ENCODE measurements around the gene NEU4.
"Not testable (repeated sequence)": the region's sequence is repeated elsewhere in the genome, so short reads cannot be mapped to it uniquely, and the experiment has no call there.

Gene NEU4

GRCh38 chr2:241808721-241809382 is at the start of gene NEU4:
Gene NEU4 (plus strand): TSS chr2:241809193. CDS start chr2:241814485, 5,292 bp downstream.
- H3K27me3 ChIP-seq, result peaks cover 0 to 36% (median 6%) of the 10 kb centered on the region in 11 experiments; a peak in 11 of 22 replicates
- peak within 1 kb of the TSS in 10 of 11 experiments; percentile 11 to 62 (median 44); a peak in 17 of 22 replicates for H3K9ac ChIP-seq
- peaks cover 53 to 71% (median 70%) of the 10 kb centered on the region in 10 experiments for H3K4me1 ChIP-seq
- peak within 1 kb of the TSS in 7 of 11 experiments; percentile 14 to 51 (median 39); a peak in 10 of 22 replicates for H3K27ac ChIP-seq
- no peaks in the 10 kb centered on the region for H3K36me3 ChIP-seq
- TF ChIP-seq Cebpa-rat (IDR thresholded peaks at IDR 0.05), result no peak
- peaks cover 0 to 14% (median 0%) of the 10 kb centered on the region in 11 experiments; a peak in 4 of 22 replicates for H4K20me1 ChIP-seq
- peak within 1 kb of the TSS; percentile 30 to 97 (median 89) for H3K4me2 ChIP-seq
- H3K4me3 ChIP-seq, result no peak within 1 kb of the TSS; a peak in 1 of 20 replicates
- no peaks in the 10 kb centered on the region; a peak in 2 of 22 replicates for H3K9me3 ChIP-seq (replicated peaks in 1 of 11)

GRCh38 chr2:241759893-241760292 is 49.1 kb upstream of the NEU4 start:
- Histone ChIP-seq H3K36me3 (peaks cover 29 to 58% (median 44%) of the 10 kb centered on the region in 11 experiments), H3K4me1 (peaks cover 35 to 59% (median 49%) of the 10 kb centered on the region in 10 experiments)
- H4K20me1 ChIP-seq; H3K9me3 ChIP-seq (replicated peaks in 1 of 11); H3K4me2 ChIP-seq; H3K4me3 ChIP-seq; H3K27me3 ChIP-seq; H3K9ac ChIP-seq; H3K27ac ChIP-seq: not testable (repeated sequence)

DNA sequence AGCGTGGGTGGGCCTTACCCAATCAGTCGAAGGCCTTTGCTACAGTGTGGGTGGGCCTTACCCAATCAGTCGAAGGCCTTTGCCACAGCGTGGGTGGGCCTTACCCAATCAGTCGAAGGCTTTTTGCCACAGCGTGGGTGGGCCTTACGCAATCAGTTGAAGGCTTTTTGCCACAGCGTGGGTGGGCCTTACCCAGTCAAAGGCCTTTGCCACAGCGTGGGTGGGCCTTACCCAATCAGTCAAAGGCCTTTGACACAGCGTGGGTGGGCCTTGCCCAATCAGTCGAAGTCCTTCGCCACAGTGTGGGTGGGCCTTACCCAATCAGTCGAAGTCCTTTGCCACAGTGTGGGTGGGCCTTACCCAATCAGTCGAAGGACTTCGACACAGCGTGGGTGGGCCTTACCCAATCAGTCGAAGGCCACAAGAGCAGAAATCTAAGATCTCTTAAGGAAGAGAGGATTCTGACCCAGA is 48.7 kb upstream of the NEU4 start:
- no peak overlapping the region for H3K9ac ChIP-seq
- no peaks in the 10 kb centered on the region for H3K27me3 ChIP-seq
- no peak overlapping the region; a peak in 1 of 22 replicates for H3K4me2 ChIP-seq
- H4K20me1 ChIP-seq, result no peaks in the 10 kb centered on the region
- 0 out of 22 replicates have a peak overlapping the region, but pooled peaks of 3 of the 11 experiments have one; percentile 29 to 88 (median 35) for H3K27ac ChIP-seq
- H3K4me1 ChIP-seq, result peaks cover 37 to 62% (median 51%) of the 10 kb centered on the region in 10 experiments
- peak in 2 of 11 experiments; percentile 46 to 48; a peak in 2 of 22 replicates for TF ChIP-seq Cebpa-rat (IDR thresholded peaks at IDR 0.05)
- H3K9me3 ChIP-seq (replicated peaks in 1 of 11), result peaks cover 4 to 8% (median 5%) of the 10 kb centered on the region in 11 experiments; a peak in 16 of 22 replicates
- peaks cover 29 to 55% (median 42%) of the 10 kb centered on the region in 11 experiments for H3K36me3 ChIP-seq
- no peak overlapping the region for H3K4me3 ChIP-seq

DNA sequence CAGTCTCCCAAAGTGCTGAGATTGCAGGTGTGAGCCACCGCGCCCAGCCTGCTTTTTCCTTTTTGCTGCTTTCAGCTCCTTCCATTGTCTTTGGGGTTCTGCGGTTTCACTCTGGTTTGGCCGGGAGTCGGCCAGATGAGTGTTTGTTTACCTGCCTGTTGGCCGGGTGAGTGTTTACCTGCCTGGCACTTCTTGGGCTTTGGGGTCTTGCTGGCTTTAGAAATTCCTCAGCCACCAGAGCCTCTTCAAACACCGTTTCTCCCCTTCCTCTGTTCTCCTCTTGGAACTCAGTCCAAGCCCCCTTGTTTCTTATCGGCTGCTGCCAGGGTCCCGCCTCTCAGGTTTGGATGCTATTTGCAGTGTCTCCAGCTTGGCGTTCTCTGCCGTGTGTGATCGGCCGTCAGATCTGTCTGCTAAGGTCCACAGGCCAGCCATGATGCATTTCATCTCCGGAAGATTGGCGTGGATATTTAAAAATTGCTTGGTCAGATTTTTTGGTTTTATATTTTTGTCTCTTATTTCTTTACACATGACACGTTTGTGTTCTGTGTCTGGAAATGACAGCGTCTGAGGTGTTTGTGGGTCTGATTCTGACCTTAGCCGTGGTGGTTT is 46.6 kb upstream of the NEU4 start:
- H3K27me3 ChIP-seq, result no peaks in the 10 kb centered on the region
- H3K27ac ChIP-seq, result peak overlapping the region in 9 of 11 experiments; percentile 66 to 88 (median 83); a peak in 17 of 22 replicates
- peak overlapping the region in 9 of 11 experiments; percentile 1 to 76 (median 67); a peak in 9 of 22 replicates for H3K9ac ChIP-seq
- H3K4me3 ChIP-seq, result no peak overlapping the region
- TF ChIP-seq Cebpa-rat (IDR thresholded peaks at IDR 0.05), result no peak
- H3K9me3 ChIP-seq (replicated peaks in 1 of 11), result peaks cover 4 to 8% (median 5%) of the 10 kb centered on the region in 11 experiments; a peak in 16 of 22 replicates
- H4K20me1 ChIP-seq, result no peaks in the 10 kb centered on the region
- peak overlapping the region in 9 of 11 experiments; percentile 28 to 85 (median 81); a peak in 14 of 22 replicates for H3K4me2 ChIP-seq
- H3K36me3 ChIP-seq, result peaks cover 9 to 35% (median 21%) of the 10 kb centered on the region in 11 experiments; a peak in 20 of 22 replicates
- peaks cover 37 to 62% (median 51%) of the 10 kb centered on the region in 10 experiments for H3K4me1 ChIP-seq

DNA sequence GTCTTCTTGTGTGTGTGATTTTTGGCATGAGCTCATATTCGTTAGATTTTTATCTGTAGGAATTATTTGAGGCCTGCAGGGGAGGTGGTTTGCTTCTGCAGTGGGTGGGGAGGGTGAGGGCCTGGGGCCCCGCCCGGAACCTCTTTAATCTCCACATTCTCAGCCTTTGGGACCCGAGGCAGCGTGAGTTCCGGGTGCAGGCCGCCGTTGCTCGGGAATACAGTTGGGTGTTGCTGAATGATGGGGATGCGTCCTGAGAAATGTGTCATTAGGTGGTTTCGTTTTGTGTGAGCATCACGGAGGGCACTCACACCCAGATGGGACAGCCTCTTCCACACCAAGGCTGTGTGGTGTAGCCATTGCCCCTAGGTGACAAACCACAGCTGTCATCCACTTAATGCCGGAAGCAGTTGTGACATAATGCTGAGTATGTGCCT is 46.0 kb upstream of the NEU4 start:
- Histone ChIP-seq H3K27me3 (no peaks in the 10 kb centered on the region), H3K4me2 (peak overlapping the region; percentile 67 to 85 (median 82); a peak in 19 of 22 replicates), H3K9me3 (replicated peaks in 1 of 11) (peaks cover 4 to 8% (median 5%) of the 10 kb centered on the region in 11 experiments; a peak in 16 of 22 replicates), H4K20me1 (no peaks in the 10 kb centered on the region), H3K4me3 (no peak overlapping the region), H3K27ac (peak overlapping the region in 10 of 11 experiments; percentile 48 to 88 (median 81); a peak in 17 of 22 replicates), H3K36me3 (peaks cover 8 to 29% (median 18%) of the 10 kb centered on the region in 11 experiments; a peak in 19 of 22 replicates), H3K9ac (peak overlapping the region in 9 of 11 experiments; percentile 49 to 76 (median 67); a peak in 13 of 22 replicates), H3K4me1 (peaks cover 37 to 67% (median 51%) of the 10 kb centered on the region in 10 experiments)
- no peak for TF ChIP-seq Cebpa-rat (IDR thresholded peaks at IDR 0.05)

GRCh38 chr2:241763551-241764274 is 45.3 kb upstream of the NEU4 start:
- H3K4me2 ChIP-seq, result peak overlapping the region; percentile 67 to 85 (median 82)
- no peaks in the 10 kb centered on the region for H3K27me3 ChIP-seq
- peaks cover 4 to 8% (median 5%) of the 10 kb centered on the region in 11 experiments; a peak in 16 of 22 replicates for H3K9me3 ChIP-seq (replicated peaks in 1 of 11)
- peaks cover 8 to 23% (median 16%) of the 10 kb centered on the region in 11 experiments; a peak in 19 of 22 replicates for H3K36me3 ChIP-seq
- peak overlapping the region in 10 of 11 experiments; percentile 64 to 88 (median 81); a peak in 19 of 22 replicates for H3K27ac ChIP-seq
- TF ChIP-seq Cebpa-rat (IDR thresholded peaks at IDR 0.05), result no peak
- H4K20me1 ChIP-seq, result no peaks in the 10 kb centered on the region
- H3K4me1 ChIP-seq, result peaks cover 37 to 72% (median 53%) of the 10 kb centered on the region in 10 experiments
- peak overlapping the region; percentile 3 to 76 (median 65); a peak in 21 of 22 replicates for H3K9ac ChIP-seq
- H3K4me3 ChIP-seq, result peak overlapping the region in 2 of 10 experiments; percentile 23 to 44; a peak in 5 of 20 replicates

- H3K4me2 ChIP-seq, result peak overlapping the region; percentile 67 to 85 (median 82)
- peak overlapping the region; percentile 31 to 76 (median 63); a peak in 21 of 22 replicates for H3K9ac ChIP-seq
- H3K27ac ChIP-seq, result peak overlapping the region; percentile 9 to 88 (median 79); a peak in 21 of 22 replicates
- H4K20me1 ChIP-seq, result no peaks in the 10 kb centered on the region
- no peaks in the 10 kb centered on the region for H3K27me3 ChIP-seq
- TF ChIP-seq Cebpa-rat (IDR thresholded peaks at IDR 0.05), result no peak
- no peak overlapping the region; a peak in 1 of 20 replicates for H3K4me3 ChIP-seq
- H3K36me3 ChIP-seq, result peaks cover 8 to 20% (median 15%) of the 10 kb centered on the region in 11 experiments; a peak in 19 of 22 replicates
- H3K9me3 ChIP-seq (replicated peaks in 1 of 11), result peaks cover 4 to 8% (median 5%) of the 10 kb centered on the region in 11 experiments; a peak in 16 of 22 replicates
- peaks cover 32 to 72% (median 56%) of the 10 kb centered on the region in 10 experiments for H3K4me1 ChIP-seq
Measured at GRCh38 chr2:241764275-241765241, 44.4 kb upstream of the NEU4 start.
